WTC11 (cell line): Measurements from ENCODE around the gene ABCC9.

ENCODE experiments used
- CTCF ChIP-seq: fragments of 200-600 bp; IDR thresholded peaks from 2 replicates; pipeline ENCODE4 v1.8.0; 2022; ENCODE audit warnings: antibody characterized with exemption
- ESRRA ChIP-seq: sonication (generic); formaldehyde crosslinking; IDR thresholded peaks from 2 replicates; pipeline ENCODE4 v1.8.1; 2022; ENCODE audit warnings: mild to moderate bottlenecking, missing genetic modification reagents, borderline replicate concordance
- ETV6 ChIP-seq: sonication (generic); formaldehyde crosslinking; IDR thresholded peaks from 2 replicates; pipeline ENCODE4 v1.8.1; 2022; ENCODE audit warnings: mild to moderate bottlenecking, missing genetic modification reagents
- IRF1 ChIP-seq: sonication (generic); formaldehyde crosslinking; IDR thresholded peaks from 2 replicates; pipeline ENCODE4 v1.8.0; 2023; ENCODE audit warnings: missing genetic modification reagents
- MAX ChIP-seq: sonication (generic); formaldehyde crosslinking; IDR thresholded peaks from 2 replicates; pipeline ENCODE4 v1.8.0; 2022; ENCODE audit warnings: mild to moderate bottlenecking, missing genetic modification reagents
- NFE2L1 ChIP-seq: sonication (generic); formaldehyde crosslinking; IDR thresholded peaks from 2 replicates; pipeline ENCODE4 v1.8.1; 2023; ENCODE audit warnings: missing genetic modification reagents
- NR1H2 ChIP-seq: sonication (generic); formaldehyde crosslinking; IDR thresholded peaks from 2 replicates; pipeline ENCODE4 v1.9.0; 2021; ENCODE audit warnings: mild to moderate bottlenecking, moderate library complexity, missing genetic modification reagents
- SP1 ChIP-seq: sonication (generic); formaldehyde crosslinking; conservative IDR thresholded peaks from 2 replicates; pipeline ENCODE4 v1.8.1; 2022; ENCODE audit warnings: missing genetic modification reagents
- USF2 ChIP-seq: sonication (generic); formaldehyde crosslinking; IDR thresholded peaks from 2 replicates; pipeline ENCODE4 v1.8.1; 2023; ENCODE audit warnings: mild to moderate bottlenecking, missing genetic modification reagents, moderate library complexity
- ZNF138 ChIP-seq: sonication (generic); formaldehyde crosslinking; conservative IDR thresholded peaks from 2 replicates; pipeline ENCODE4 v1.8.1; 2022; ENCODE audit warnings: mild to moderate bottlenecking, moderate library complexity, missing genetic modification reagents
- ZNF512 ChIP-seq: sonication (generic); formaldehyde crosslinking; IDR thresholded peaks from 2 replicates; pipeline ENCODE4 v1.8.1; 2022; ENCODE audit warnings: missing genetic modification reagents, borderline replicate concordance

GRCh38 chr12:21756699-21757098 lies 184.5 kb downstream of the ABCC9 start:
- TF ChIP-seq USF2 (CRISPR knock-in tag) (no peak), ESRRA (CRISPR knock-in tag) (no peak), NFE2L1 (CRISPR knock-in tag) (no peak), ETV6 (CRISPR knock-in tag) (no peak), ZNF512 (CRISPR knock-in tag) (no peak), SP1 (CRISPR knock-in tag) (no peak), CTCF (no peak), NR1H2 (CRISPR knock-in tag) (no peak), MAX (CRISPR knock-in tag) (no peak), IRF1 (CRISPR knock-in tag) (no peak), ZNF138 (no peak)
